Peyer's patch (tissue), 4 donors: ENCODE measurements around the gene TMEM97.

Source experiments
- CTCF ChIP-seq, 6 experiments: fragments of 450-650 bp in 4 of 6; fragments of 200-600 bp in 2 of 6; sonication (generic) in 1 of 6; IDR thresholded peaks; one replicate each; pipeline ENCODE4 v1.5.1; 2017 to 2019; ENCODE audit warnings: antibody characterized with exemption in 6 of 6, mild to moderate bottlenecking in 3 of 6, moderate library complexity in 1 of 6
- POLR2A ChIP-seq, 2 donors: fragments of 450-650 bp; IDR thresholded peaks; one replicate each; pipeline ENCODE4 v1.5.1; 2017; ENCODE audit warnings: antibody characterized with exemption in 2 of 2, mild to moderate bottlenecking in 2 of 2, moderate library complexity in 2 of 2

- no peak for TF ChIP-seq CTCF (IDR thresholded peaks at IDR 0.05)
- TF ChIP-seq POLR2A (IDR thresholded peaks at IDR 0.05) = no peak
Measured at GRCh38 chr17:28319598-28319935, 567 bp downstream of the TMEM97 start.
